Natural killer cell (primary cell): ENCODE data around the gene RAP1B. TPM values are rescaled to one million over a fixed set of nuclear protein-coding genes. Genes with fewer than 3 reads are reported as not detected.
A peak's percentile ranks its signal among the peaks of the same experiment; 100 is the strongest.

Source experiments
- ATAC-seq, 3 donors: fragments of 150-1000 bp in 2 of 3; fragments of 200-7000 bp in 1 of 3; cut with Tn5 transposase; 1 replicate in 1 of 3; 2 replicates in 2 of 3; pipeline ENCODE4 v1.10.0; 2021; ENCODE audit warnings: mild to moderate bottlenecking in 2 of 3, moderate library complexity in 2 of 3
- DNase-seq, 2 donors: peaks; one replicate each; pipeline versions ENCODE4 v3.0.0 to v3.0.0-alpha.2; 2013 to 2021; ENCODE audit warnings: mixed read lengths in 1 of 2
- H3K27ac ChIP-seq: one replicate; pipeline ENCODE4 v1.5.1; 2013; ENCODE audit warnings: mild to moderate bottlenecking, low read length
- H3K27me3 ChIP-seq: one replicate; pipeline ENCODE4 v1.6.1; 2013; ENCODE audit warnings: low read length; ENCODE audit not compliant: control insufficient read depth, insufficient read depth
- H3K36me3 ChIP-seq: one replicate; pipeline ENCODE4 v1.6.1; 2013; ENCODE audit warnings: low read length; ENCODE audit not compliant: control insufficient read depth, insufficient read depth
- H3K4me1 ChIP-seq: one replicate; pipeline ENCODE4 v1.6.1; 2013; ENCODE audit warnings: low read length; ENCODE audit not compliant: control insufficient read depth, insufficient read depth
- H3K4me3 ChIP-seq: one replicate; pipeline ENCODE4 v1.5.1; 2013; ENCODE audit warnings: low read length
- H3K9me3 ChIP-seq: one replicate; pipeline ENCODE4 v1.6.1; 2013; ENCODE audit warnings: low read length; ENCODE audit not compliant: control insufficient read depth, insufficient read depth
- H3K27ac Mint-ChIP-seq, 2 donors: one replicate each; pipeline ENCODE4 v1.8.0; 2022; ENCODE audit warnings: mild to moderate bottlenecking in 2 of 2, mixed read lengths in 2 of 2, moderate library complexity in 1 of 2
- H3K27me3 Mint-ChIP-seq, 2 donors: one replicate each; pipeline ENCODE4 v1.8.0; 2022; ENCODE audit warnings: low read depth in 2 of 2, mixed read lengths in 2 of 2
- H3K36me3 Mint-ChIP-seq: one replicate; pipeline ENCODE4 v1.8.0; 2022; ENCODE audit warnings: mixed read lengths
- H3K4me1 Mint-ChIP-seq, 2 donors: one replicate each; pipeline ENCODE4 v1.8.0; 2022; ENCODE audit warnings: mixed read lengths in 2 of 2
- H3K4me3 Mint-ChIP-seq: one replicate; pipeline ENCODE4 v1.8.0; 2022; ENCODE audit warnings: mild to moderate bottlenecking, moderate library complexity, mixed read lengths
- H3K9me3 Mint-ChIP-seq, 2 donors: one replicate each; pipeline ENCODE4 v1.8.0; 2022; ENCODE audit warnings: mixed read lengths in 2 of 2
- WGBS: methylation state at CpG from one replicate; pipeline ENCODE4 v1.1.7; 2013; ENCODE audit warnings: missing lambda C conversion rate; ENCODE audit not compliant: insufficient coverage; 5-methylcytosine and 5-hydroxymethylcytosine counted together
- intact Hi-C: fragments of 100-400 bp; cut with micrococcal nuclease; formaldehyde crosslinking; loops from one replicate; pipeline ENCODE4 v1.14.2; 2022
- total RNA-seq, 4 donors: library from RNA; stranded (reverse); fragments of 120-200 nt in 1 of 4; gene quantifications; one replicate each; pipeline versions ENCODE4 v1.2.3 to v1.2.4, GENCODE V29; 2013 to 2022
- TF ChIP-seq, protein P1 (sequence below): fragments of 200-600 bp; IDR thresholded peaks from one replicate; pipeline ENCODE4 v1.8.0; 2022; ENCODE audit warnings: antibody characterized with exemption

RAP1B gene
- total RNA-seq, 3 donors from 2014 or later (not counting 1 experiment from before 2014, with no cell fraction given), result 517 to 664 (median 572) TPM

DNA sequence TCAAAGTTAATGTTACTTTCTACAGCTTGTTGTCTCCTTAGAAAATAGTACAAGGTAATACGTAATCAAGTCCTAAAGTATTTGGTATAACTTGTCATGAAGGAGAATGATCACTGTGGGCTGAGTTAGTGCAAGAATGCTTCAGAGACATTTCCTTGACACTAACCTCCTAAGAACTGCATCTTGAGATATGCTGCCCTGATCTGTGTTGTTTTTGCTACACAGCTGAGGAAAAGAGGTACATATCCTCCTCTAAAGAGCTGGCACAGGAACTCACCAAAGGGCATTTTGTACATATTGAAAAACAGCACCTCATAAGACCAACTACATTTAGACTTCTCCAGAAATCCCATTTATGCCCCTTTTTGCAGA lies 28.7 kb downstream of the RAP1B start:
- Mint-ChIP-seq H3K4me1 (peaks cover 81 to 82% of the 10 kb centered on the region in 2 donors), H3K9me3 (no peaks in the 10 kb centered on the region), H3K36me3 (no peaks in the 10 kb centered on the region), H3K27me3 (no peaks in the 10 kb centered on the region), H3K27ac (peak overlapping the region; percentile 94 to 95), H3K4me3 (peak overlapping the region; percentile 90)
- Histone ChIP-seq H3K27ac (peak overlapping the region; percentile 64), H3K4me1 (peaks cover 48% of the 10 kb centered on the region), H3K36me3 (peaks cover 12% of the 10 kb centered on the region), H3K9me3 (no peaks in the 10 kb centered on the region), H3K4me3 (no peak overlapping the region), H3K27me3 (no peaks in the 10 kb centered on the region)
- peak in 2 of 3 donors; percentile 15 to 17 for ATAC-seq
- 71% methylated on average over 1 of the region's 1 CpG for WGBS
- intact Hi-C loops, result loop anchor here (1.0 kb wide), 1 partner anchor 8 kb away; no protein-coding TSS in a partner anchor
- TF ChIP-seq, protein P1, sequence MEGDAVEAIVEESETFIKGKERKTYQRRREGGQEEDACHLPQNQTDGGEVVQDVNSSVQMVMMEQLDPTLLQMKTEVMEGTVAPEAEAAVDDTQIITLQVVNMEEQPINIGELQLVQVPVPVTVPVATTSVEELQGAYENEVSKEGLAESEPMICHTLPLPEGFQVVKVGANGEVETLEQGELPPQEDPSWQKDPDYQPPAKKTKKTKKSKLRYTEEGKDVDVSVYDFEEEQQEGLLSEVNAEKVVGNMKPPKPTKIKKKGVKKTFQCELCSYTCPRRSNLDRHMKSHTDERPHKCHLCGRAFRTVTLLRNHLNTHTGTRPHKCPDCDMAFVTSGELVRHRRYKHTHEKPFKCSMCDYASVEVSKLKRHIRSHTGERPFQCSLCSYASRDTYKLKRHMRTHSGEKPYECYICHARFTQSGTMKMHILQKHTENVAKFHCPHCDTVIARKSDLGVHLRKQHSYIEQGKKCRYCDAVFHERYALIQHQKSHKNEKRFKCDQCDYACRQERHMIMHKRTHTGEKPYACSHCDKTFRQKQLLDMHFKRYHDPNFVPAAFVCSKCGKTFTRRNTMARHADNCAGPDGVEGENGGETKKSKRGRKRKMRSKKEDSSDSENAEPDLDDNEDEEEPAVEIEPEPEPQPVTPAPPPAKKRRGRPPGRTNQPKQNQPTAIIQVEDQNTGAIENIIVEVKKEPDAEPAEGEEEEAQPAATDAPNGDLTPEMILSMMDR, result no peak
- DNase-seq, result peak in 1 of 2 donors; percentile 32

DNA sequence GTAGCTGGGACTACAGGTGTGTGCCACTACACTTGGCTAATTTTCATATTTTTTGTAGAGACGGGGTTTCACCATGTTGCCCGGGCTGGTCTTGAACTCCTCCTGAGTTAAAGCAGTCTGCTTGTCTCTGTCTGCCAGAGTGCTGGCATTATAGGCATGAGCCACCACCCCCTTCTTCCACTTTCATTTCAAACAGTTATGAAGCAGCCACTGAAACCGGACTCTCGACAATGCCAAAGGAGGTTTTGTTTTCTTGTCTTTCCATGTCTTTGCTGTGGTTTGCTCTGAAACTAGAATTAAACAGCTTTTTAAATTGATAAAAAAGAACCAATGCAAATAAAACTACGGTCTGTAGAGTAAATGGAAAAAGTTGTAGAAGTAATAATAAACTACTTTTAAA lies 30.4 kb downstream of the RAP1B start:
- Histone ChIP-seq H3K36me3 (peaks cover 15% of the 10 kb centered on the region), H3K4me3 (peak overlapping the region; percentile 7), H3K27me3 (no peaks in the 10 kb centered on the region), H3K9me3 (no peaks in the 10 kb centered on the region), H3K27ac (peak overlapping the region; percentile 71), H3K4me1 (peaks cover 50% of the 10 kb centered on the region)
- Mint-ChIP-seq H3K36me3 (no peaks in the 10 kb centered on the region), H3K27me3 (no peaks in the 10 kb centered on the region), H3K9me3 (no peaks in the 10 kb centered on the region), H3K4me3 (peak overlapping the region; percentile 90), H3K4me1 (peaks cover 81 to 83% of the 10 kb centered on the region in 2 donors), H3K27ac (peak overlapping the region; percentile 94 to 95)
- peak in 1 of 2 donors; percentile 56 for DNase-seq
- peak; percentile 64 to 81 (median 72) for ATAC-seq
- 4% methylated on average over 4 of the region's 5 CpGs for WGBS
- TF ChIP-seq, protein P1, result no peak
- intact Hi-C loops, result no loop called here

DNA sequence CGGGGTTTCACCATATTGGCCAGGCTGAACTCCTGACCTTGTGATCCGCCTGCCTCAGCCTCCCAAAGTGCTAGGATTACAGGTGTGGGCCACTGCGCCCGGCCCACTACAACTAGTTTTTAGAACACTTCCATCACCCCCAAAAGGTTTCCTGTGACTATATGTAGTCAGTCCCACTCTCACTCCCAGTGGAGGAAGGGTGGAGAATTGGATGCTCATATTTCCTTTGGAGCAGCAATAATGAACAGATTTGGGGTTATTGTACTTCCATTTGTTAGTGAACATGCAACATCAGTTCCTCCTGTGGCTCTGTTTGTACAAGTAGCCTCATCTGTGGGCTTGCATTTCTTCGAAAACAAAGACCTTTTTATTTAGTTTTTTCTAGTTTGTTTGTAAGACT lies 35.8 kb downstream of the RAP1B start:
- H3K4me1 ChIP-seq, result peaks cover 37% of the 10 kb centered on the region
- H3K4me1 Mint-ChIP-seq, result peaks cover 75 to 77% of the 10 kb centered on the region in 2 donors
- H3K27me3 ChIP-seq, result no peaks in the 10 kb centered on the region
- peak overlapping the region; percentile 44 for H3K27ac ChIP-seq
- ATAC-seq (no peak), DNase-seq (no peak)
- no peaks in the 10 kb centered on the region for H3K36me3 Mint-ChIP-seq
- no peak overlapping the region for H3K4me3 ChIP-seq
- intact Hi-C loops, result loop anchor here (5.0 kb wide), 2 partner anchors 34 to 41 kb away; partner anchors contain the start of genes NUP107 and RAP1B
- peaks cover 41% of the 10 kb centered on the region for H3K36me3 ChIP-seq
- TF ChIP-seq, protein P1, result no peak
- peak overlapping the region; percentile 92 to 97 for H3K27ac Mint-ChIP-seq
- no peaks in the 10 kb centered on the region for H3K9me3 Mint-ChIP-seq
- no peaks in the 10 kb centered on the region for H3K27me3 Mint-ChIP-seq
- WGBS, result 93% methylated on average over 3 of the region's 5 CpGs
- peak overlapping the region; percentile 74 for H3K4me3 Mint-ChIP-seq
- H3K9me3 ChIP-seq, result no peaks in the 10 kb centered on the region

DNA sequence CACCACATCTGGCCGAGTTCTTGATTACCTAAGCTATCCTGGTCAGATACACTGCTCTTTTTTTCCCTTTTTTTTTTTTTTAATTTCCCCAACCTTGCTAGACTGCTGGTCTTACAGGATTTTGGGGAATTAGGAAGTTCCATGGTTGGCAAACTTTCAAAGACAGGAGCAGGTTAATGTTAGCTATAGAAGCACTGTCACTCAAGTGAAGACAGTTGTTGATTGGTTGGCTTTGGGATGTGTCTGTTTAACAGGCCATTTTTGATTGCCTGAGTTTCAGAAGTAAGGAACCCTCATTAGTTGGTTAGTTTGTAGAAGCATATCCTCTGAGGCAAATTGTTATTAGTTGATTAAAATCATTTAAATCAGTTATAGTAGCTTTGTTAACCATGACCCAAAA lies 36.8 kb downstream of the RAP1B start:
- Mint-ChIP-seq H3K9me3 (no peaks in the 10 kb centered on the region), H3K4me1 (peaks cover 69 to 71% of the 10 kb centered on the region in 2 donors), H3K27ac (peak overlapping the region; percentile 92 to 97), H3K27me3 (no peaks in the 10 kb centered on the region), H3K4me3 (peak overlapping the region; percentile 78), H3K36me3 (no peaks in the 10 kb centered on the region)
- ATAC-seq (no peak), DNase-seq (no peak)
- peak overlapping the region; percentile 22 for H3K27ac ChIP-seq
- TF ChIP-seq, protein P1, result no peak
- peaks cover 49% of the 10 kb centered on the region for H3K36me3 ChIP-seq
- H3K4me3 ChIP-seq, result no peak overlapping the region
- H3K9me3 ChIP-seq, result no peaks in the 10 kb centered on the region
- H3K27me3 ChIP-seq, result no peaks in the 10 kb centered on the region
- intact Hi-C loops, result loop anchor here (5.0 kb wide), 2 partner anchors 35 to 40 kb away; partner anchors contain the start of genes NUP107 and RAP1B
- 67% methylated on average over 1 of the region's 1 CpG for WGBS
- H3K4me1 ChIP-seq, result peaks cover 35% of the 10 kb centered on the region
